ENCODE measurements around the gene CRIP2. TPM values are rescaled to one million over a fixed set of nuclear protein-coding genes. Genes with fewer than 3 reads are reported as not detected.

Gene CRIP2
- total and polyA plus RNA-seq, 9 of the 15 experiments (the other 6 are each of a cell fraction or from before 2014, with no cell fraction given) = 0.18 to 2.0 (median 0.69) TPM; not detected in 1

DNA sequence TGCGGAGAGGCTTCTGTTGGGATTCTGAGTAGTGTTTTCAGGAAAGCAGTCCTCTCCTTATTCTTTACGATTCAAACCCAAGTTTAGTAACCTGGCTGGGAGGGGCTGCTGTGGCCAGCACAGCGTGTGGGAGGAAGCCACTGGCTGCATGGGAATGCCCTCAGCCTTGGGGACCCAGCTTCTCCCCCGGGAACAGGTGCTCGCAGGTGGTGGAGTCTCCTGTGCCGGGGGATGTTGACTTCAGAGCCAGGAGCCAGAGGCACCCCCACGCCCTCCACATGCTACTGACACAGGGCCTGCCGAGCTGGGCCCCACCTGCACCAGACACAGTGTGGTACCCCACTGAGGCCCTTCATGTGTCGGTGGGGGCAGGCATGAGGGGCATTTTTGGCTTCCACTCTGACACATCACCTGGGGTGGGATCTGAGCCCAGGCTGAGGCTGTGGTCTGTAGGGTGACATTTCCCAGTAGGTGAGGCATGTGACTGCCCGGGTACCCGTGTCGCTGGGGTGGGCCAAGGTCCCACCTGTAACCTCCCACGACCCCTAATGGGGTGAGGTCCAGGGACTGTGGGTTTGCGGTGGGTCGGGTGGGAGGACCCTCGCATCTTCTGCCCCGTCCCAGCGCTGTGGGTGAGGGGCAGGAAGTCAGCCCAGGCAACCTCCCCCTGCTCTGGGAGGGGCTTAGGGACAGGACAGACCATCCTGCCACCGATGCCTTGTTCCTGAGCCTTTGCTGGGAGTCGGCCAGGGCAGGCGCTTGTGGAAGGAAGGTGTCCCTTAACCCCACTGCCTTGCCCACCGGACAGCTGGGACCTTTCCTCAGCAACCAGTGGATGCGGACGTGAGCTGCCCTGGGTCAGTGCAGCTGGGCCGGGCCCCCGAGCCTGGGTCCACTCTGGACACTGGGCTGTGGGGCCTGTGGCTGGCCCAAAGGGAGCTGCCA is 28.4 kb upstream of the CRIP2 start:
- TF ChIP-seq RBFOX2 (IDR thresholded peaks at IDR 0.05; ENCODE audit: low read depth, low read length) = no peak
- no peak for TF ChIP-seq TAL1 (IDR thresholded peaks at IDR 0.05)
- TF ChIP-seq, protein P1, sequence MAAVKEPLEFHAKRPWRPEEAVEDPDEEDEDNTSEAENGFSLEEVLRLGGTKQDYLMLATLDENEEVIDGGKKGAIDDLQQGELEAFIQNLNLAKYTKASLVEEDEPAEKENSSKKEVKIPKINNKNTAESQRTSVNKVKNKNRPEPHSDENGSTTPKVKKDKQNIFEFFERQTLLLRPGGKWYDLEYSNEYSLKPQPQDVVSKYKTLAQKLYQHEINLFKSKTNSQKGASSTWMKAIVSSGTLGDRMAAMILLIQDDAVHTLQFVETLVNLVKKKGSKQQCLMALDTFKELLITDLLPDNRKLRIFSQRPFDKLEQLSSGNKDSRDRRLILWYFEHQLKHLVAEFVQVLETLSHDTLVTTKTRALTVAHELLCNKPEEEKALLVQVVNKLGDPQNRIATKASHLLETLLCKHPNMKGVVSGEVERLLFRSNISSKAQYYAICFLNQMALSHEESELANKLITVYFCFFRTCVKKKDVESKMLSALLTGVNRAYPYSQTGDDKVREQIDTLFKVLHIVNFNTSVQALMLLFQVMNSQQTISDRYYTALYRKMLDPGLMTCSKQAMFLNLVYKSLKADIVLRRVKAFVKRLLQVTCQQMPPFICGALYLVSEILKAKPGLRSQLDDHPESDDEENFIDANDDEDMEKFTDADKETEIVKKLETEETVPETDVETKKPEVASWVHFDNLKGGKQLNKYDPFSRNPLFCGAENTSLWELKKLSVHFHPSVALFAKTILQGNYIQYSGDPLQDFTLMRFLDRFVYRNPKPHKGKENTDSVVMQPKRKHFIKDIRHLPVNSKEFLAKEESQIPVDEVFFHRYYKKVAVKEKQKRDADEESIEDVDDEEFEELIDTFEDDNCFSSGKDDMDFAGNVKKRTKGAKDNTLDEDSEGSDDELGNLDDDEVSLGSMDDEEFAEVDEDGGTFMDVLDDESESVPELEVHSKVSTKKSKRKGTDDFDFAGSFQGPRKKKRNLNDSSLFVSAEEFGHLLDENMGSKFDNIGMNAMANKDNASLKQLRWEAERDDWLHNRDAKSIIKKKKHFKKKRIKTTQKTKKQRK (IDR thresholded peaks at IDR 0.05; ENCODE audit: borderline replicate concordance, low read depth, low read length) = no peak
- TF ChIP-seq, protein P2, sequence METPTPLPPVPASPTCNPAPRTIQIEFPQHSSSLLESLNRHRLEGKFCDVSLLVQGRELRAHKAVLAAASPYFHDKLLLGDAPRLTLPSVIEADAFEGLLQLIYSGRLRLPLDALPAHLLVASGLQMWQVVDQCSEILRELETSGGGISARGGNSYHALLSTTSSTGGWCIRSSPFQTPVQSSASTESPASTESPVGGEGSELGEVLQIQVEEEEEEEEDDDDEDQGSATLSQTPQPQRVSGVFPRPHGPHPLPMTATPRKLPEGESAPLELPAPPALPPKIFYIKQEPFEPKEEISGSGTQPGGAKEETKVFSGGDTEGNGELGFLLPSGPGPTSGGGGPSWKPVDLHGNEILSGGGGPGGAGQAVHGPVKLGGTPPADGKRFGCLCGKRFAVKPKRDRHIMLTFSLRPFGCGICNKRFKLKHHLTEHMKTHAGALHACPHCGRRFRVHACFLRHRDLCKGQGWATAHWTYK (CRISPR knock-in tag; IDR thresholded peaks at IDR 0.05) = no peak
- no peak for TF ChIP-seq ASH1L (IDR thresholded peaks at IDR 0.05; ENCODE audit: borderline replicate concordance, low read depth, partially characterized antibody)
- no peak for TF ChIP-seq HLTF (IDR thresholded peaks at IDR 0.05)
- TF ChIP-seq SAFB (IDR thresholded peaks at IDR 0.05; ENCODE audit: borderline replicate concordance, low read depth, low read length) = no peak
- TF ChIP-seq, protein P3, sequence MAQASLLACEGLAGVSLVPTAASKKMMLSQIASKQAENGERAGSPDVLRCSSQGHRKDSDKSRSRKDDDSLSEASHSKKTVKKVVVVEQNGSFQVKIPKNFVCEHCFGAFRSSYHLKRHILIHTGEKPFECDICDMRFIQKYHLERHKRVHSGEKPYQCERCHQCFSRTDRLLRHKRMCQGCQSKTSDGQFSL (CRISPR knock-in tag; IDR thresholded peaks at IDR 0.05) = no peak
- TF ChIP-seq, protein P3 (tag; IDR thresholded peaks at IDR 0.05) = no peak
- TF ChIP-seq NELFE (IDR thresholded peaks at IDR 0.05; ENCODE audit: insufficient read depth, insufficient read length) = no peak
- WGBS (ENCODE audit: insufficient coverage, low coverage, missing lambda C conversion rate) = 89% methylated on average over 14 of the region's 26 CpGs
- FAIRE-seq = no peak

More for the DNA sequence above, 28.4 kb upstream of the CRIP2 start:
- intact Hi-C loops (cut with micrococcal nuclease) = loop anchor here (5.0 kb wide), 1 partner anchor 41 kb away; the partner anchor contains the start of gene CRIP1
- Histone ChIP-seq H3K27ac (ENCODE audit: extremely low read depth, low read depth, low read length) (no peak overlapping the region), H3K36me3 (ENCODE audit: control insufficient read depth, insufficient read depth, low read length) (peaks cover 43% of the 10 kb centered on the region; the same call in 1 of the 3 replicates), H3K4me3 (no peak overlapping the region), H3K9me1 (ENCODE audit: control insufficient read depth, insufficient read depth, low read length) (no peaks in the 10 kb centered on the region), H3K4me2 (ENCODE audit: insufficient read depth, low read length) (no peak overlapping the region), H3K4me1 (replicated peaks in 1 of 2; ENCODE audit: control insufficient read depth in 2 of 2, insufficient read depth in 2 of 2, low read length in 2 of 2) (peaks cover 0 to 44% of the 10 kb centered on the region in 2 experiments; a peak in 2 of 5 replicates), H4K20me1 (replicated peaks; ENCODE audit: control insufficient read depth, insufficient read depth, low read length) (no peaks in the 10 kb centered on the region), H3K27me3 (ENCODE audit: control insufficient read depth in 2 of 2, insufficient read depth in 2 of 2, low read length in 2 of 2) (no peaks in the 10 kb centered on the region), H3K9me3 (replicated peaks; ENCODE audit: control insufficient read depth, insufficient read depth, low read depth, low read length) (no peaks in the 10 kb centered on the region), H2AFZ (ENCODE audit: low read depth, low read length) (no peak overlapping the region), H3K79me2 (ENCODE audit: control insufficient read depth, insufficient read depth, low read length) (0 out of 3 replicates have a peak, but pooled peaks cover 5% of the 10 kb centered on the region), H3K9ac (ENCODE audit: insufficient read depth in 1 of 2, low read depth in 2 of 2, low read length in 2 of 2) (no peak overlapping the region)
- in situ Hi-C loops (cut with MboI) = no loop called here
- ChIA-PET POLR2A (interaction anchor here (0.7 kb wide), 1 partner anchor 24 kb away, joined by 4 read pairs; no protein-coding TSS in a partner anchor), CTCF (ENCODE audit: low intra/inter-chr PET ratio) (no interaction called here)
- ATAC-seq = no peak
- DNase-seq (ENCODE audit: extremely low read depth in 1 of 4, low spot score in 3 of 4) = no peak
- no TSS peak for BruUV-seq (replicated peaks)
